ENCODE results near the gene SCYL3.
"Not testable (repeated sequence)": the region's sequence is repeated elsewhere in the genome, so short reads cannot be mapped to it uniquely, and the experiment has no call there.

DNA sequence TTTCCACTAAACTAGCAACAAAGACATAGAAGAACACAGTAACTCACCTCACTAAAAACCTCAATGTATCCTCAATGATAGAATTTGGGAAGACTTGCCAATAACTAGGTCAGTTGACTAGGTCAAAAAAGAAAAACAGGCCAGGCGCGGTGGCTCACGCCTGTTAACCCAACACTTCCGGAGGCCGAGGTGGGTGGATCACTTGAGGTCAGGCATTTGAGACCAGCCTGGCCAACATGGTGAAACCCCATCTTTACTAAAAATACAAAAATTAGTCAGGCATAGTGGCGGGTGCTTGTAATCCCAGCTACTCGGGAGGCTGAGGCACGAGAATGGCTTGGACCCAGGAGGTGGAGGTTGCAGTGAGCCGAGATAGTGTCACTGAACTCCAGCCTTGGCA is 24.5 kb upstream of the SCYL3 start:
- not testable (repeated sequence) for TF ChIP-seq EP300, POLR2A (IDR thresholded peaks at IDR 0.05)
- TF ChIP-seq, protein P1, sequence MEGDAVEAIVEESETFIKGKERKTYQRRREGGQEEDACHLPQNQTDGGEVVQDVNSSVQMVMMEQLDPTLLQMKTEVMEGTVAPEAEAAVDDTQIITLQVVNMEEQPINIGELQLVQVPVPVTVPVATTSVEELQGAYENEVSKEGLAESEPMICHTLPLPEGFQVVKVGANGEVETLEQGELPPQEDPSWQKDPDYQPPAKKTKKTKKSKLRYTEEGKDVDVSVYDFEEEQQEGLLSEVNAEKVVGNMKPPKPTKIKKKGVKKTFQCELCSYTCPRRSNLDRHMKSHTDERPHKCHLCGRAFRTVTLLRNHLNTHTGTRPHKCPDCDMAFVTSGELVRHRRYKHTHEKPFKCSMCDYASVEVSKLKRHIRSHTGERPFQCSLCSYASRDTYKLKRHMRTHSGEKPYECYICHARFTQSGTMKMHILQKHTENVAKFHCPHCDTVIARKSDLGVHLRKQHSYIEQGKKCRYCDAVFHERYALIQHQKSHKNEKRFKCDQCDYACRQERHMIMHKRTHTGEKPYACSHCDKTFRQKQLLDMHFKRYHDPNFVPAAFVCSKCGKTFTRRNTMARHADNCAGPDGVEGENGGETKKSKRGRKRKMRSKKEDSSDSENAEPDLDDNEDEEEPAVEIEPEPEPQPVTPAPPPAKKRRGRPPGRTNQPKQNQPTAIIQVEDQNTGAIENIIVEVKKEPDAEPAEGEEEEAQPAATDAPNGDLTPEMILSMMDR (IDR thresholded peaks at IDR 0.05), result not testable (repeated sequence)
